Activated naive CD8-positive, alpha-beta T cell (primary cell): ENCODE results near the gene PSMD13.

Source experiments
- H3K27ac Mint-ChIP-seq: one replicate; pipeline ENCODE4 v1.8.0; 2021; ENCODE audit warnings: mixed read lengths
- H3K27me3 Mint-ChIP-seq: one replicate; pipeline ENCODE4 v1.8.0; 2021; ENCODE audit warnings: mixed read lengths
- H3K36me3 Mint-ChIP-seq: one replicate; pipeline ENCODE4 v1.8.0; 2021; ENCODE audit warnings: mixed read lengths
- H3K4me1 Mint-ChIP-seq: one replicate; pipeline ENCODE4 v1.8.0; 2021; ENCODE audit warnings: low read depth, mixed read lengths
- H3K4me3 Mint-ChIP-seq: one replicate; pipeline ENCODE4 v1.8.0; 2021; ENCODE audit warnings: mild to moderate bottlenecking, mixed read lengths
- H3K9me3 Mint-ChIP-seq: one replicate; pipeline ENCODE4 v1.8.0; 2021; ENCODE audit warnings: low read depth, mixed read lengths

The PSMD13 gene

DNA sequence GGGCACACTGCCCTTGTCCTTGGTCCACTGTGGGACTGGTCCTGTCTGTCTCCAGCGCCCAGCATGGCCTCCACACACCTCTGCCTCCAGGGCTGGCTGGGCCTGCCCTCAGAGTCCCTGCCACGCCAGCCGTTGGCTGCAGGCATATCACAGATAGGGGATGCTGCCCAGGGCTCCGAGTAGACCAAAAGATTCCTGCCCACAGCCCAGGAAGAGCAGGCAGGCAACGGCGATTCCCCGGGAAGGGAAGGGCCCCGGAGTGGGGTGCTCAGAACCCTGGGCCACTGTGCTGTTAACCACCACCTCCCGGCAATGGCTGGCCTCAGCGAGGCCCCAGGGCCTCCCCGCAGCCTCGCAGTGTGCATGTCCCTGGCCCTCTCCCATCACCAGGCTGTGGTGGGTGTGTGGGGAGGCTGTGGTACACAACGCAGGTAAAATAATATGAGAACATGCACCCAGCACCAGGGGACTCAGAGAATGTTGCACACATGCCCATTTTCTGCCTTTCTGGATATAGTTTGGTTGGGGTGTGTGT lies 60.3 kb downstream of the PSMD13 start:
- peak overlapping the region; percentile 89 for H3K27ac Mint-ChIP-seq
- H3K4me3 Mint-ChIP-seq = no peak overlapping the region
- H3K36me3 Mint-ChIP-seq = no peaks in the 10 kb centered on the region
- H3K9me3 Mint-ChIP-seq = no peaks in the 10 kb centered on the region
- H3K4me1 Mint-ChIP-seq = peaks cover 36% of the 10 kb centered on the region
- H3K27me3 Mint-ChIP-seq = no peaks in the 10 kb centered on the region

DNA sequence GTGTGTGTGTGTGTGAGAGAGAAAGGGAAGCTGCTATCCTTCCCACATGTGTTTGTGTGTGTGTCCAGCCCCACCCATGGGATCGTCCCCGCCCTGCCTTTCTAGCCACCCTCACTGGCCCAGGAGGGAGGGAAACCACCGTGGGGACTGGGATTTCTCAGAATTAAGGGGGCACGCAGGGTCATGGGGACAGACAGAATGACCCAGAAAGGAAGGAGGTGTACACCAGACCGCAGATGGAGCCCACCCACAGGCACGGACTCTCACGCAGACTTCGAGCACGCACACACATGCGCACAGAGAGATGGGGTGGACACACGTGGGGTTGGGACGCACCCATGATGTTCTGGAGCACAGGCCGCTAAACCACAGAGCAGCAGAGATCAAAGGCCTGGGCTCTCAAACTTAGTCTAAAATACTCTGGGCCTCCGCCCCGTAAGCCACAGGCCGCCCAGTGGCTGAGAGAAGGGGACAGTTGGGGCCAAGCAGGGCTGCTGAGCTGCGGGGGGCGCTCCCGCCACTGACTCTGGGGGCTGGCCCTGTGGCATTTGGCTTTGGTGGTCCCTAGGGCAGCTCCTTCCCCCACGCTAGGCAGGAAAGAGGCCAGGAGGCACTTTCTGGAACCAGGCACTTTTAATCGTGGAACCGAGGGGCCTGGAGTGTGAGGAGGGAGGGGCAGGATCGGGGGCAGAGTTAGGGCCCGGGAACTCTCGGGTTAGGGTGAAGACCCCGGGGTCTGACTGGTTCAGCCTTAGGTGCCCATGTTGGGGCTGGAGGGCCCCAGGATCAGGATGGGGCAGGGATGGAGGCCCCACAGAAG lies 61.0 kb downstream of the PSMD13 start:
- no peaks in the 10 kb centered on the region for H3K36me3 Mint-ChIP-seq
- H3K4me3 Mint-ChIP-seq = no peak overlapping the region
- H3K27ac Mint-ChIP-seq = peak overlapping the region; percentile 89
- H3K9me3 Mint-ChIP-seq = no peaks in the 10 kb centered on the region
- no peaks in the 10 kb centered on the region for H3K27me3 Mint-ChIP-seq
- peaks cover 37% of the 10 kb centered on the region for H3K4me1 Mint-ChIP-seq

DNA sequence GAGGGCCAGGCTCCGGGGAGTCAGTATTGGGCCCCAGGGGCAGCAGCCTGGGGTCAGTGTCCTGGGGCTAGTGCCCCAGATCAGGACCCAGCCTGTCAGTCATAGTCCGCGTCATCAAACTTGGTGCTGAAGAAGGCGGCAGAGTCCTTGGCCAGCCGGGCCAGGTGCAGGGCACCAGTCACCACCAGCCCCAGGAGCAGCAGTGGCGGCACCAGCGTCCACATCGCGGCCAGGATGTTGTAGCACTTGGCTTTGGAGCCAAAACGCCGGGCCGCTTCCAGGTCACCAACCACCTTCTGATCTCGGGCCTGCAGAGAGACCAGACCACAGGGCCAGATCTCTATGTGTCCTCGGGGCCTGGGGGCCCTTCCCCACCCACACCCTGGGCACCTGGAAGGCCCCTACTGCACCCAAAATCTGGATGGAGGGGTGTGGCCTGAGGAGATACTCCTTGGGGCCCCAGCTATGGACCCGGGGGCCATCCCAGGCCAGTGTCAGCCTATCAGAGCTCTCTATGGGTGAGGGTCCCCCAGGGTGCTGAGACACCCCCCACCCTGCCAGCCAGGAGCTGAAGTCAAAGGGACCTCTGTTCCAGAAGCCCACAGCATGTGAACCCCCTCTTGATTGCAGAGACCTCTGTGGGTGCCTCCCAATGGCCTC lies 61.8 kb downstream of the PSMD13 start:
- no peaks in the 10 kb centered on the region for H3K9me3 Mint-ChIP-seq
- no peak overlapping the region for H3K27ac Mint-ChIP-seq
- H3K27me3 Mint-ChIP-seq = no peaks in the 10 kb centered on the region
- no peak overlapping the region for H3K4me3 Mint-ChIP-seq
- no peaks in the 10 kb centered on the region for H3K36me3 Mint-ChIP-seq
- H3K4me1 Mint-ChIP-seq = peaks cover 41% of the 10 kb centered on the region

DNA sequence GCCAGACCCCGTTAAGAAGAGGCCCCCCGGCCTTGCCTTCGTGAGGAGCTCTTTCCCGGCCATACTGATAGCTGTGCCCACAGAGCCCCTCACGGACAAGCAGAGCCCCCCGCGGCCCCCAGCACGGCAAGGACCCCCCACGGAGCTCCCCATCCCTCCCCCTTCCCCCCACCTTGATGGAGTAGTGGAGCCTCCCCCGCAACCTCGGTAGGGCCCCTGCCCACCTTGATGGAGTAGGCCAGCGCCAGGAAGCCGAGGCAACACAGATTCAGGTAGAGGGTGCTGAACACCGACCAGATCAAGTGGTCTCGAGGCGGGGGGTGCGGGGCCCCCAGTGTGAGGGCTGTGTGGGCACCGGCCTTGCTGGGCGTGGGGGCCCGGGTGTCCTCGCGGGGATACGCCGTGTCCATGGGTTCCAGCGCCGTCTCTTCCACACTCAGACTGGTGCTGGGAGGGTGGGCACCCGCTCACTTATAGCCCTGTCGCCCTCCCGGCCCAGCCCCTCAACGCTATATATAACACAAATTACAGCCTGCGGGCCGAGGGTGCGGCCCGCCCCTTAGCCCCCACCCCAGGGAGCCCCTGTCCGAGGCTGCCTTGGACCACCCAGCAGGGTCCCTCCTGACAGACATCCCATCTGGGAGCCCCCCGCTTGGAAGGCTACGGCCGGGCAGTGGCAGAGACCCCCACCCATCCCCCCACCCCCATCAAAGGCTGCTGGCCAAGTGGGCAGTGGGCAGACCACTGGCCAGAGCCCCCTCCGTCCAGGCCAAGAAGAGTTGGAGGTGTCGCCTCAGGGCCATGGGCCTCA lies 62.5 kb downstream of the PSMD13 start, which contains the start of gene IFITM5:
IFITM5 (minus strand) TSS at position 446 of the 811 bp plus-strand sequence; CDS start at position 410, 36 bp downstream.
- no peaks in the 10 kb centered on the region for H3K9me3 Mint-ChIP-seq
- H3K4me3 Mint-ChIP-seq = peak within 1 kb of the TSS; percentile 27
- H3K36me3 Mint-ChIP-seq = no peaks in the 10 kb centered on the region
- peaks cover 46% of the 10 kb centered on the region for H3K4me1 Mint-ChIP-seq
- no peaks in the 10 kb centered on the region for H3K27me3 Mint-ChIP-seq
- no peak within 1 kb of the TSS for H3K27ac Mint-ChIP-seq

DNA sequence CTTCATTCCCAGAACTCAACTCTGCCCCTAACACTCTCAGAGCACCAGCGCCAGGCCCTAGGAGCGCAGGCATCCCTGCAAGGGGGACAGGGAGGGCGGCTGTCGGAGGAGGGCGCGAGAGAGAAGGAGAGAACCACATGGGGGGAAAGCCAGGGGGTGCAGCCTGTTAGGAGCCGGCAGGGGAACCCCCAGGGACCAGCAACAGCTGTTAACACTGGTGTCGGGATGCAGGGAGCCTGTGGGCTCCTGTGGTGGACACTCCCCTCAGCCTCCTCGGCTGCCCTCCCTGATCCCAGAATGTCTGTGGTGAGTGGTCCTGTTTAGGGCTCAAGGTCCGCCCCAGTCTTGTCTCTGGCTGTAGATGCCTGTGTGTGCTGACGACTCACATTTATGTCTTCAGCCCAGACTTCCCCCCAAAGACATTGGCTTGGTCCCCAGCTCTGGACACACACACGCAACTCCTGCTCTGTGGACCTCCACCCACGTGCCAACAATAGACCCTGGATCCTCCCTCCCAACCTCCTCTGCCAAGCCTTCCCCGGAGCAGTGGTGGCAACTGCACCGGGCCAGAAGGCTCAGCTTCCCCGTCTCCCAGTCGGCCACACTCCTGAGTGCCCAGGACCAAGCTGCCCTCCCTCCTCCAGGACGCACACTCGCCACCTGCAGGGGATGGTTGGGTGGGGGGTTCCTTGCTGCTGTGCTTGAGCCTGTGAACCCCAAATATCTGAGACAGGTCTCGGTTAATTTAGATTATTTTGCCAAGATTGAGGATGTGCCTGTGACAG lies 63.4 kb downstream of the PSMD13 start:
- Mint-ChIP-seq H3K4me1 (peaks cover 47% of the 10 kb centered on the region), H3K27ac (no peak overlapping the region), H3K27me3 (no peaks in the 10 kb centered on the region), H3K4me3 (peak overlapping the region; percentile 27), H3K36me3 (no peaks in the 10 kb centered on the region), H3K9me3 (no peaks in the 10 kb centered on the region)
